Cerebellar nuclear complex (tissue), 1 donor: Measurements from ENCODE around the gene OCEL1.

Source experiments
- DNase-seq, 2 experiments: peaks; one replicate each; lab custom pipeline; 2025; lab: John Stamatoyannopoulos, UW

OCEL1 gene

GRCh38 chr19:17240062-17240752, 14.2 kb downstream of the OCEL1 start:
- DNase-seq = no peak

GRCh38 chr19:17240826-17241399, 14.9 kb downstream of the OCEL1 start:
- DNase-seq = no peak

- DNase-seq = no peak
These were observed 16.6 kb downstream of the OCEL1 start for GRCh38 chr19:17242431-17243208.

GRCh38 chr19:17243211-17243829, 17.3 kb downstream of the OCEL1 start:
- DNase-seq = no peak

- DNase-seq = no peak
These were observed 18.0 kb downstream of the OCEL1 start for GRCh38 chr19:17243830-17244617.

GRCh38 chr19:17244618-17245534, 18.9 kb downstream of the OCEL1 start:
- no peak for DNase-seq

GRCh38 chr19:17245535-17245984, 19.5 kb downstream of the OCEL1 start, which contains the start of gene NR2F6:
Gene NR2F6 (minus strand): TSS chr19:17245919. CDS start chr19:17245220, 699 bp downstream.
- DNase-seq = no peak

GRCh38 chr19:17246681-17247425, 20.8 kb downstream of the OCEL1 start:
- DNase-seq = no peak

- DNase-seq = no peak
These were observed 22.2 kb downstream of the OCEL1 start for GRCh38 chr19:17248011-17248776.

- no peak for DNase-seq
These were observed 24.0 kb downstream of the OCEL1 start for GRCh38 chr19:17249887-17250548.

- DNase-seq = no peak
These were observed 28.6 kb downstream of the OCEL1 start for GRCh38 chr19:17254636-17255035.

GRCh38 chr19:17255150-17255621, 29.2 kb downstream of the OCEL1 start:
- no peak for DNase-seq

- no peak for DNase-seq
These were observed 30.1 kb downstream of the OCEL1 start for GRCh38 chr19:17256130-17256529.

- DNase-seq = no peak
These were observed 33.2 kb downstream of the OCEL1 start for GRCh38 chr19:17259118-17259780.

- no peak for DNase-seq
These were observed 33.9 kb downstream of the OCEL1 start for GRCh38 chr19:17259934-17260333.

GRCh38 chr19:17260842-17261325, 34.9 kb downstream of the OCEL1 start:
- DNase-seq = no peak

- no peak for DNase-seq
These were observed 36.5 kb downstream of the OCEL1 start for GRCh38 chr19:17262557-17262956.
